Activated T-helper 1 cell treated with anti-CD3 and anti-CD28 coated beads, Interleukin-12 subunit alpha, Interleukin-12 subunit beta, Interleukin-2, Interleukin-4 antibody, amounts not matched to agents 30 ng/mL and 10 ng/mL and 1 ng/mL, durations not matched to agents 14 hours and 24 hours and 36 hours (primary cell): ENCODE measurements around the gene RNF212B. TPM values are rescaled to one million over a fixed set of nuclear protein-coding genes. Genes with fewer than 3 reads are reported as not detected.

Experiments used
- DNase-seq: peaks from one replicate; pipeline ENCODE4 v3.0.0; 2021; ENCODE audit warnings: low spot score
- H3K27ac Mint-ChIP-seq: one replicate; pipeline ENCODE4 v1.8.0; 2021; ENCODE audit warnings: mild to moderate bottlenecking, mixed read lengths
- H3K27me3 Mint-ChIP-seq: one replicate; pipeline ENCODE4 v1.8.0; 2022; ENCODE audit warnings: mild to moderate bottlenecking, moderate library complexity, mixed read lengths; ENCODE audit not compliant: insufficient read depth
- H3K36me3 Mint-ChIP-seq: one replicate; pipeline ENCODE4 v1.8.0; 2021; ENCODE audit warnings: low read depth, mixed read lengths
- H3K4me1 Mint-ChIP-seq: one replicate; pipeline ENCODE4 v1.8.0; 2021; ENCODE audit warnings: low read depth, mixed read lengths
- H3K4me3 Mint-ChIP-seq: one replicate; pipeline ENCODE4 v1.8.0; 2021; ENCODE audit warnings: mild to moderate bottlenecking, moderate library complexity, mixed read lengths
- H3K9me3 Mint-ChIP-seq: one replicate; pipeline ENCODE4 v1.8.0; 2021; ENCODE audit warnings: mixed read lengths
- intact Hi-C: fragments of 100-400 bp; cut with micrococcal nuclease; formaldehyde crosslinking; loops from one replicate; pipeline ENCODE4 v1.15.1; 2024
- total RNA-seq: library from RNA; stranded (reverse); gene quantifications from 2 replicates; pipeline ENCODE4 v1.2.3, GENCODE V29; 2022

Gene RNF212B
- total RNA-seq, 1 donor from 2014 or later, result not detected

GRCh38 chr14:23301969-23302289, 64.2 kb downstream of the RNF212B start:
- intact Hi-C loops, result loop anchor here (1.0 to 5.0 kb wide), 9 partner anchors 16 to 715 kb away; partner anchors contain the start of genes ACIN1, C14orf119, DAD1 and HOMEZ
- Mint-ChIP-seq H3K27me3 (no peaks in the 10 kb centered on the region), H3K36me3 (peaks cover 7% of the 10 kb centered on the region), H3K4me3 (peak overlapping the region; percentile 91), H3K27ac (peak overlapping the region; percentile 97), H3K4me1 (peaks cover 29% of the 10 kb centered on the region), H3K9me3 (no peaks in the 10 kb centered on the region)
- no peak for DNase-seq

GRCh38 chr14:23302290-23303225, 64.8 kb downstream of the RNF212B start, which contains the start of gene PPP1R3E:
Gene PPP1R3E, minus strand, starts transcription at chr14:23302859. Its CDS starts 283 bp downstream, at chr14:23302576.
- no peaks in the 10 kb centered on the region for H3K27me3 Mint-ChIP-seq
- no peaks in the 10 kb centered on the region for H3K9me3 Mint-ChIP-seq
- peak within 1 kb of the TSS; percentile 99 for H3K4me3 Mint-ChIP-seq
- H3K4me1 Mint-ChIP-seq, result peaks cover 35% of the 10 kb centered on the region
- peak within 1 kb of the TSS; percentile 100 for H3K27ac Mint-ChIP-seq
- H3K36me3 Mint-ChIP-seq, result peaks cover 3% of the 10 kb centered on the region
- peak; percentile 78 for DNase-seq
- intact Hi-C loops, result loop anchor here (2.0 to 5.0 kb wide), 2 partner anchors 248 to 715 kb away; partner anchors contain the start of genes DAD1 and ZFHX2

- Mint-ChIP-seq H3K27ac (peak within 1 kb of the TSS; percentile 43), H3K27me3 (peaks cover 2% of the 10 kb centered on the region), H3K9me3 (no peaks in the 10 kb centered on the region), H3K4me1 (peaks cover 26% of the 10 kb centered on the region), H3K4me3 (peak within 1 kb of the TSS; percentile 79), H3K36me3 (peaks cover 1% of the 10 kb centered on the region)
- intact Hi-C loops, result no loop called here
- DNase-seq, result no peak
Measured at GRCh38 chr14:23306412-23307145, 68.8 kb downstream of the RNF212B start, which contains the start of gene BCL2L2. Gene BCL2L2, plus strand, starts transcription at chr14:23306833. Its CDS starts 935 bp downstream, at chr14:23307768.

- peak overlapping the region; percentile 43 for H3K27ac Mint-ChIP-seq
- peaks cover 26% of the 10 kb centered on the region for H3K4me1 Mint-ChIP-seq
- no peak for DNase-seq
- H3K36me3 Mint-ChIP-seq, result peaks cover 1% of the 10 kb centered on the region
- peak overlapping the region; percentile 79 for H3K4me3 Mint-ChIP-seq
- H3K9me3 Mint-ChIP-seq, result no peaks in the 10 kb centered on the region
- H3K27me3 Mint-ChIP-seq, result peaks cover 2% of the 10 kb centered on the region
- intact Hi-C loops, result no loop called here
Measured at GRCh38 chr14:23307146-23307530, 69.4 kb downstream of the RNF212B start.

GRCh38 chr14:23307687-23308644, 70.2 kb downstream of the RNF212B start:
- Mint-ChIP-seq H3K27me3 (peaks cover 7% of the 10 kb centered on the region), H3K9me3 (no peaks in the 10 kb centered on the region), H3K27ac (no peak overlapping the region), H3K4me3 (peak overlapping the region; percentile 79), H3K36me3 (peaks cover 3% of the 10 kb centered on the region), H3K4me1 (peaks cover 26% of the 10 kb centered on the region)
- DNase-seq, result no peak
- intact Hi-C loops, result no loop called here

GRCh38 chr14:23308721-23309445, 71.1 kb downstream of the RNF212B start:
- intact Hi-C loops, result no loop called here
- Mint-ChIP-seq H3K27ac (no peak overlapping the region), H3K4me1 (peaks cover 17% of the 10 kb centered on the region), H3K27me3 (peaks cover 7% of the 10 kb centered on the region), H3K4me3 (no peak overlapping the region), H3K36me3 (peaks cover 3% of the 10 kb centered on the region), H3K9me3 (no peaks in the 10 kb centered on the region)
- no peak for DNase-seq

- intact Hi-C loops, result no loop called here
- no peak for DNase-seq
- H3K27ac Mint-ChIP-seq, result no peak overlapping the region
- H3K9me3 Mint-ChIP-seq, result no peaks in the 10 kb centered on the region
- peaks cover 3% of the 10 kb centered on the region for H3K36me3 Mint-ChIP-seq
- peaks cover 7% of the 10 kb centered on the region for H3K27me3 Mint-ChIP-seq
- H3K4me3 Mint-ChIP-seq, result no peak overlapping the region
- H3K4me1 Mint-ChIP-seq, result peaks cover 14% of the 10 kb centered on the region
Measured at GRCh38 chr14:23310546-23310945, 72.8 kb downstream of the RNF212B start.

GRCh38 chr14:23316300-23316699, 78.6 kb downstream of the RNF212B start:
- Mint-ChIP-seq H3K27ac (no peak overlapping the region), H3K36me3 (peaks cover 7% of the 10 kb centered on the region), H3K27me3 (peaks cover 4% of the 10 kb centered on the region), H3K4me3 (no peak overlapping the region), H3K9me3 (peaks cover 5% of the 10 kb centered on the region), H3K4me1 (peaks cover 16% of the 10 kb centered on the region)
- intact Hi-C loops, result no loop called here
- no peak for DNase-seq

GRCh38 chr14:23319746-23320583, 82.2 kb downstream of the RNF212B start:
- Mint-ChIP-seq H3K4me3 (peak overlapping the region; percentile 87), H3K27me3 (no peaks in the 10 kb centered on the region), H3K36me3 (peaks cover 33% of the 10 kb centered on the region), H3K27ac (peak overlapping the region; percentile 97), H3K9me3 (peaks cover 5% of the 10 kb centered on the region), H3K4me1 (peaks cover 30% of the 10 kb centered on the region)
- intact Hi-C loops, result loop anchor here (10.0 kb wide), 4 partner anchors 555 to 1115 kb away; partner anchors contain the start of genes DCAF11, EMC9, NRL and OXA1L
- DNase-seq, result no peak

GRCh38 chr14:23320584-23321571, 83.1 kb downstream of the RNF212B start, which contains the start of gene PABPN1:
Gene PABPN1, plus strand, starts transcription at chr14:23321457. Its CDS starts 13 bp downstream, at chr14:23321470.
- Mint-ChIP-seq H3K36me3 (peaks cover 38% of the 10 kb centered on the region), H3K9me3 (peaks cover 5% of the 10 kb centered on the region), H3K4me3 (peak within 1 kb of the TSS; percentile 97), H3K4me1 (peaks cover 30% of the 10 kb centered on the region), H3K27ac (peak within 1 kb of the TSS; percentile 97), H3K27me3 (no peaks in the 10 kb centered on the region)
- DNase-seq, result peak; percentile 98
- intact Hi-C loops, result loop anchor here (1.0 to 10.0 kb wide), 12 partner anchors 20 to 1114 kb away; partner anchors contain the start of genes ACIN1, C14orf119, DCAF11 and EMC9
